Retinal pigment epithelial cell (primary cell): Measurements from ENCODE around the gene MTARC2.

Experiments
- DNase-seq: peaks from one replicate; pipeline ENCODE4 v3.0.0-alpha.2; 2010; ENCODE audit warnings: low read depth
- H3K4me3 ChIP-seq: 2 replicates; pipeline ENCODE4 v1.5.1; 2011; ENCODE audit warnings: mild to moderate bottlenecking, low read length, control low read depth, moderate library complexity
- TF ChIP-seq, protein P1 (sequence below): conservative IDR thresholded peaks from 2 replicates; pipeline ENCODE4 v1.5.1; 2011; ENCODE audit warnings: low read depth, low read length, control low read depth, inconsistent platforms

The MTARC2 gene

DNA sequence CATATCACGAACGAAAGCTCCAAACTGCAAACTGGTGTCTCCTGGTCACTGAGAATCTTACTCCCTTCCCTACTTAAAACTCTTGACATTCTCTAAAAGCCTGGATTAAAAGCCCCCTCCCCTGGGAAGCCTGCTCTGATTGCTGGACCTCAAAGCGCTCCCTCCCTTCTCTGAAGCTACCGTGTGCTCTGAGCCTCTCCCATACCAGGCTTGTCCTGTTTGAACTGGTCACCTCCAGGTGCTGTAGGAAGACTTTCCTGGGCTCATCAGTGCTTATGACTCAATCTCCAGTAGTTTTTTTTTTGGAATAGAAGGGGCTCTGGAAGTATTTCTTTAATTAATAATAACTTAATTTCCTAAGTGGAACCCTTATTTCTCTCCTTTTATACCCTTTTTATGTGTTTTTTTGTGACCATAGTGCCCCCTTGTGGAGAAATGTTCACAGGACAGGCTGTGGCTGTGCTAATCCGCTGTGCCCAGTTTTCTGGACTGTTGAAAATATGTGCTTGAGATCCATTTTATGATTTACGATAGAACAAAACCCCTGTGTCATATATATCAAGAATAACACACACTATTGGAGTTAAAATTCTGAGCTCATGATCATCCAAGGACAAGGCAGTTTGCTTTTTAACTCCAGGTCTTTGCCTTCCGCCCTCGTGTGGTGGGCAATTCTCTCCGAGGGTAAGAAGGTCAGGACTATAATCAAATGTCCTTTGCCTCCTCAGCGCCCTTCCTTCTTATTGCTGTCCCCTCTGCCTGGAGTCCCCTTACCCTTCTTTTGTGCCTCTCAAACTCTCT is 55.5 kb downstream of the MTARC2 start:
- no peak for DNase-seq
- no peak overlapping the region for H3K4me3 ChIP-seq
- TF ChIP-seq, protein P1, sequence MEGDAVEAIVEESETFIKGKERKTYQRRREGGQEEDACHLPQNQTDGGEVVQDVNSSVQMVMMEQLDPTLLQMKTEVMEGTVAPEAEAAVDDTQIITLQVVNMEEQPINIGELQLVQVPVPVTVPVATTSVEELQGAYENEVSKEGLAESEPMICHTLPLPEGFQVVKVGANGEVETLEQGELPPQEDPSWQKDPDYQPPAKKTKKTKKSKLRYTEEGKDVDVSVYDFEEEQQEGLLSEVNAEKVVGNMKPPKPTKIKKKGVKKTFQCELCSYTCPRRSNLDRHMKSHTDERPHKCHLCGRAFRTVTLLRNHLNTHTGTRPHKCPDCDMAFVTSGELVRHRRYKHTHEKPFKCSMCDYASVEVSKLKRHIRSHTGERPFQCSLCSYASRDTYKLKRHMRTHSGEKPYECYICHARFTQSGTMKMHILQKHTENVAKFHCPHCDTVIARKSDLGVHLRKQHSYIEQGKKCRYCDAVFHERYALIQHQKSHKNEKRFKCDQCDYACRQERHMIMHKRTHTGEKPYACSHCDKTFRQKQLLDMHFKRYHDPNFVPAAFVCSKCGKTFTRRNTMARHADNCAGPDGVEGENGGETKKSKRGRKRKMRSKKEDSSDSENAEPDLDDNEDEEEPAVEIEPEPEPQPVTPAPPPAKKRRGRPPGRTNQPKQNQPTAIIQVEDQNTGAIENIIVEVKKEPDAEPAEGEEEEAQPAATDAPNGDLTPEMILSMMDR = peak; percentile 76

DNA sequence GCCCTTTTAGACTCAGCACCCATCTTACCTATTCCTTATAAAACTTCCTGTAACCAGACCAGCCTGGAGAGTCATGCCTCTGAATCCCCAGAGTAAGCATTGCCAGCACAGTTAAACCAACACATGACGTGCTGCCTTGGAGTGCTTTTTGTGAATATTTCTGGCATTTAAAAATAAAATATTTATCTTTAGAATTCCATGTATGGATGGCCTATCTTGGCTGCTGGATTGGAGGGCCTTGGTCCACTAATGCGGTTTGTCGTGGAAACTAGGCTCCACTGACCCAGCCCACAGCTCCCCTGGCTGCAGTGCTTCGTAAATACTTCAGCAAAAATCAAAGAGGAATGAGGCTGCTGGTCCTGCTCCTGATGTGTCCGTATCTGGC is 56.1 kb downstream of the MTARC2 start:
- DNase-seq = no peak
- TF ChIP-seq, protein P1 = no peak
- H3K4me3 ChIP-seq = no peak overlapping the region

DNA sequence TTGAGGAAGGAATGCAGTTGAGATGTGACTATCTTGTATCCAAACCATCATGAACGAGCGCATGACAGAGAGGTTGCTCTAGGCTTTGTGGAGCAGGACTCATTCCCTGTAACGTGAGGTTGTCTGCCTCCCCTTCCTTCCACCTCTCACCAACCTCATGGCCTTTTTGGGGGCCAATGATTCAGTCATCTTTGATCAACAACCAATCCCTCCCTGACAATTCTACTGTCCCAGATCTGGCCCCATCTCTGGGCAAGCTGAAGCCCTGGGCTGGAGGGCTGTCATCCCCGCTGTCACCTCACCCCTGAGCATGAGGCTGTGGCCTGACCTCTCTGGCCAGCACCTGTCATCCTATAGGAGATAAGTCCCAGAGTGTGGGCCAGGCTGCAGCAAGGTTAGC is 58.3 kb downstream of the MTARC2 start:
- no peak for DNase-seq
- TF ChIP-seq, protein P1 = no peak
- H3K4me3 ChIP-seq = no peak overlapping the region

DNA sequence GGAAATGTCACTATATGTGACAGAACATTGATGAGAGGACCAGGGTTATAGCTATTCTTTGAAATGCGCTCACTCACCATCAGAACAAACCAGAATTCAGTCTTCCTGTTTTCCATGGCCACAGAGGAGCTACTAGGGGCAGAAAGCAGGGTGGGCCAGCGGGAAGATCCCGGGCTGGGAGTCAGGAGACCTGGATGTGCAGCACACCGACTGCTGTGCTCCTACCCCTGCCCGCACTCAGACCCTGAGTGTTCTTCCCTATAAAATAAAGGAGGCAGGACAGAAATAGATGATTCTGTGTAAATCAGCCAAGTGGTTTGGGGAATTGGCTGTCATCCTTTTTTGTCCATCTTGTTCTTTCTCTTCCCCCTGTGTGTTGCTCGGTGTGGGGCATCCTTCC is 59.6 kb downstream of the MTARC2 start:
- TF ChIP-seq, protein P1 = no peak
- no peak for DNase-seq
- no peak overlapping the region for H3K4me3 ChIP-seq

DNA sequence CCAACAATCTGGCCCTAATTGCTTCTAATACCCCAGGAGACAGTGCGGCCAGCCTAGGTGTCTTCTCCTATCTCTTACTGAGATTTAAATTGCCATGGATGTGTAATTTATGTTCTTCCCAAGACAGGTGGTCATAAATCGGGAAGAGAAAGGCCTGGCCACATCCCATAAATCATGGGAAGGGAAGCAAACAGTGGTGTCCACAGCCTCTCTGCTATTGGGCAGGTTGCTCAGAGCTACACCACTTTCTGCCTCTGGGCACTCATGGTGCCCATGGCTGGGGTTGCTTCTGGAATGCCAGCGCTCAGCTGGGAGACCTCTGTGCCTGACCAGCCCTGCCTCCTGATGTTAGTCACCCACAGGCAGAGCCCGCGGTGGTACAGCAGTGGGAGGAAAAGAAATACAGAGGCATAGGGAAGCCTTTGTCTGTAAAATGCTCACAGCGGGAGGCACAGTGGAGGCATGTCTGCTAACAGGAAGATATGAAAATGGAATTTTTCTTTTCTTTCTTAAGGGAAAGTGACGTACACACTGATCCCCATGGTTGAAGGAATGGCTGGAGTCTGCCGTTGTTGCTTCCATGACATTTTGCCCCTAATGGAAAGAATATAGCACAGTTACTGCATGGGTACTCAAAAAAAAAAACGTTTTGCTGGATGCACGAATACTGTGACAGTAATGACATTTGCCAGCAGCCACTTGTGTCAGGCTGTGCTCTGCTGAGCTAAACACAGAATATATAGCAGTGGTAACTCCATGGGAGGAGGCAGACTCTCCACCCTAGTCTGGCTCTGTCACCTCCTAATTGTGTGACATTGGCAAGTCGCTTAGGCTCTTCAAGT is 60.4 kb downstream of the MTARC2 start:
- H3K4me3 ChIP-seq = no peak overlapping the region
- TF ChIP-seq, protein P1 = no peak
- DNase-seq = no peak

DNA sequence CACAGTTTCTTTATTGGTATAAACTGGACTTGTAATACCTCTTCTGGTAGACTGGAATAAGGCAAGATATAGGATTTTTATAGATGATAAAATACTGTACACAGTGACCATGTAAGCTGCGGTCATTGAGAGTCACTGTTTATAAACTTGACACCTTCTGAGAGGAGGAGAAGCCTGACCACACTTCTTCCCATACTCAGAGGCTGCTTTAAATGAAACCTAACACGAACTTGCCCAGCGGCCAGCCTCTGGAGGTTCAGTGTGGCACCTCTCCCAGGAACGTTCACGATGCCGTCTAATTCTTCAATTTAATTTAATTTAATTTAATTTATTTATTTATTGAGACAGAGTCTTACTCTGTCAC is 61.0 kb downstream of the MTARC2 start:
- TF ChIP-seq, protein P1 = no peak
- no peak for DNase-seq
- no peak overlapping the region for H3K4me3 ChIP-seq
